SH-SY5Y (cell line): ENCODE measurements around the gene PARD3.

Experiments
- GATA2 ChIP-seq: IDR thresholded peaks from 2 replicates; pipeline ENCODE4 v1.6.1; 2011; ENCODE audit warnings: mild to moderate bottlenecking, low read depth, low read length
- GATA3 ChIP-seq: IDR thresholded peaks from 2 replicates; pipeline ENCODE4 v1.6.1; 2011; ENCODE audit warnings: low read depth, mild to moderate bottlenecking, low read length, moderate library complexity

DNA sequence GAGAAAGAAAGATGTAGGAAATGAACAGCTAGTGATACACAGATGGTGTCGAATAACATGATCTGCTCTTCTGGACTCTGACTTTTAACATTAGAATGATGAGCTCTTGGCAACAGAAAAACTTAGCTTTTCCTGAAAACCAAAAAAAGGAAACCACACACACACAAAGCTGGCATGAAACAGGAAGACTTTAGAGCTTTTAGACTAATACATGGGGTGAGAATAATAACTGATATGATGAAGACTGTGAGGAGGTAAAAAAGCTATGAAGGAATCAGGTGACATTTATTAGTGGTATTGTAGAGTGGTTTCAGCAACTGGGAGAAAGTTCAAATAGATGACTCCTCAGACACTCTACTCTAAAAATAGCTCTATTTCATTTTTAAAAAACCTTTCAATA, 491.9 kb downstream of the PARD3 start:
- TF ChIP-seq GATA2 (no peak), GATA3 (no peak)
